Mammary epithelial cell (primary cell): ENCODE results near the gene CACNA2D1.

Source experiments
- CTCF ChIP-seq, 2 donors: IDR thresholded peaks in 1 of 2; conservative IDR thresholded peaks in 1 of 2; 2 replicates each; pipeline ENCODE4 v1.5.1; 2011 to 2012; ENCODE audit warnings: inconsistent platforms in 2 of 2, low read length in 2 of 2, mild to moderate bottlenecking in 2 of 2, control low read depth in 1 of 2, low read depth in 1 of 2; ENCODE audit not compliant: insufficient read depth in 1 of 2; ENCODE audit errors: extremely low read depth in 1 of 2
- EZH2 ChIP-seq: IDR thresholded peaks from 2 replicates; pipeline ENCODE4 v1.6.1; 2012; ENCODE audit warnings: low read length, inconsistent platforms, borderline replicate concordance

- no peak for TF ChIP-seq CTCF (conservative IDR thresholded peaks at IDR 0.05 in 1 of 2, IDR thresholded peaks at IDR 0.05 in 1 of 2; ENCODE audit: extremely low read depth in 1 of 2, insufficient read depth in 1 of 2, low read depth in 1 of 2, low read length in 2 of 2)
- TF ChIP-seq EZH2, result no peak
Measured at GRCh38 chr7:82212466-82212865, 231.1 kb downstream of the CACNA2D1 start.
